Effector CD8-positive, alpha-beta T cell (primary cell): Measurements from ENCODE around the gene PTPN23.

Experiments used
- DNase-seq: peaks from one replicate; lab custom pipeline; 2025; lab: John Stamatoyannopoulos, UW

PTPN23 gene

DNA sequence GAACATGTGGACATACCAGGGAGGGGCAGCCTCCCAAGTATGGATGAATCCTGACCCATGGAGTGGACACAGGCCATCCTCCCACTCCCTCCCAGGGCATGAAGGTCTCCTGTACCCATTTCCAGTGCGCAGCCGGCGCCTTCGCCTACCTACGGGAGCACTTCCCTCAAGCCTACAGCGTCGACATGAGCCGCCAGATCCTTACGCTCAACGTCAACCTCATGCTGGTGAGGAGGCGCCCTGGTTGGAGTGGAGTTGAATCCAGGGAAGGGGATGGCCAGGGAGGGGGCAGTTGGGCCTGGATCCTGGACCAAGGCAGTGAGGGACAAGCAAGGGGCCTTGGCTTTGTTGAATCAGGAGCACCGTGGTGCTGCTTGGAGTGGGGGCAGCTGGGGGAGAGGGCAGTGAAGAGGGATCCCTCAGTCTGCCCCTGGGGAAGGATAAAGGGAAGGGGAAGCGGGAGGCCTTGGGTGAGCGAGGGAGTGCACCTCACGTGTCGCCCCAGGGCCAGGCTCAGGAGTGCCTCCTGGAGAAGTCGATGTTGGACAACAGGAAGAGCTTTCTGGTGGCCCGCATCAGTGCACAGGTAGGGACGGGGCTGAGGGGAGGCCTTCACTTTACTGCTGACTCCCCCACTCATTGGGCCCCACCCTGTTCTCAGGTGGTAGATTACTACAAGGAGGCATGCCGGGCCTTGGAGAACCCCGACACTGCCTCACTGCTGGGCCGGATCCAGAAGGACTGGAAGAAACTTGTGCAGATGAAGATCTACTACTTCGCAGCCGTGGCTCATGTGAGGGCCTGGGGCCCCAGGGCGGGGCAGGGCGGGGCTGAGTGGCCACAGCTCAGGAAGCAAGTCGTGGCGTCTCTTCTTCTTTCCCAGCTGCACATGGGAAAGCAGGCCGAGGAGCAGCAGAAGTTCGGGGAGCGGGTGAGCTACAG lies 25.3 kb downstream of the PTPN23 start:
- no peak for DNase-seq

DNA sequence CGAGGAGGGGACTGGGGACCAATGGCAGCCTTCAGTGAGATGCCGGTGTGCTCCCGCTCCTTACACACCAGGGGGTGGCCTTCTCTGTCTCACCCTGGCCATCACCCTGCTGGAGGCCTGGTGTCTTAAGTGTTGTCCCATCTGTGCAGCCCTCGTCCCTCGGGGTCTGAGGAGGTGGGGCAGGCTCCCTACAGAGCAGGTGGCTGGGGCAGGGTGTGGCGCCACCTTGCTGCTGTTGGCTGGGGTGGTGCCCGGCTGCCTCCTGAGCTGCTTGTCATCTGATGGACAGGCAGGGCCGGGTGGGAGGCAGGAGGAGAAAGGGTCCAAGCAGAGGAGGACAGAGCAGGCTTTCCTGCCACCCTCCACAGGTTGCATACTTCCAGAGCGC lies 25.9 kb downstream of the PTPN23 start:
- DNase-seq: no peak

DNA sequence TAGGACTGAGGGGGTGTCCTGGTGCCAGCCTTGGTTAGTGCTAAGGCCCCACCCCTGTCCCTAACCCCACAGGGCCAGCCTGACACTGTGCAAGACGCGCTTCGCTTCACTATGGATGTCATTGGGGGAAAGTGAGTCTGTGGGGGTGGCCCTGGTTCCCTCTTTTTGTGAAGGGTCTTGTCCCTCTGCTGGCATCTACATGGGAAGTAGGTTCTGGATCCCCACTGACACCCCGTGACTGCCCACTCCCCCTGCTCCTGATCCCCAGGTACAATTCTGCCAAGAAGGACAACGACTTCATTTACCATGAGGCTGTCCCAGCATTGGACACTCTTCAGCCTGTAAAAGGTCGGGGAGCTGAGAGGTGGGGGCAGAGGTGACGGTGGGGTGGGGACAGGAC lies 26.4 kb downstream of the PTPN23 start:
- no peak for DNase-seq

DNA sequence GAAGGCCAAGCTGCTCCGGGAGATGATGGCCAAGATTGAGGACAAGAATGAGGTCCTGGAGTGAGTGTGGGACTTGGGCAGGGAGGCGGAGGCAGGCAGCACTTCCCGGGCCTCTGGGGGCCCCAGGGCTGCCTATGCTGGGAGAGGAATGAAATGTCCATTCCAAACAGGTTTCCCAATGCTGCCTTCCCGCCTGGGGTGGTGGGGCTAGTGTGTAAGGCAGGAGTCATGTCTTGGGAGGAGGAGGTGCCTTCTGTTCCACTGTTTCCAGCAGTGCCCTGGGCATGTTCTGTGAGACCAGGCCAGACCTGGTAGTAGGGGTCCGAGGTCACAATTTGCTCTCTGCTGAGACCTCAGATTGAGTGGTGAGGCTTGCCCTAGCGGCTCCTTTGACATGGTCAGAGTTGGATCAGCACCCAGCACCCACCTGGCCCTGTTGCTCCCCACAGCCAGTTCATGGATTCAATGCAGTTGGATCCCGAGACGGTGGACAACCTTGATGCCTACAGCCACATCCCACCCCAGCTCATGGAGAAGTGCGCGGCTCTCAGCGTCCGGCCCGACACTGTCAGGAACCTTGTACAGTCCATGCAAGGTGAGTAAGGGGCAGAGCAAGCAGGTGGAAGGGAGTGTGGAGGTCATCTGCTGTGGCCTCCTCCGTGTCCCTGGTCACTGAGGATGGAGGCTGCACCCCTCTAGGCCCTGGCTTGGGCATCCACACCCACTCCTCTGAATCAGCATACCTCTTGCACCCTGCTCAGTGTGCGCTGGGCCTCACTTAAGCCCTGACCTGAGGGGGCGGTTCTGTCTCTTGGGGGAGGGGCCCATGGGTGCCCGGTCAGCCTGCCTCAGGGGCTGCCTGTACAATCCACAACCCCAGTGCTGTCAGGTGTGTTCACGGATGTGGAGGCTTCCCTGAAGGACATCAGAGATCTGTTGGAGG lies 27.3 kb downstream of the PTPN23 start:
- no peak for DNase-seq

DNA sequence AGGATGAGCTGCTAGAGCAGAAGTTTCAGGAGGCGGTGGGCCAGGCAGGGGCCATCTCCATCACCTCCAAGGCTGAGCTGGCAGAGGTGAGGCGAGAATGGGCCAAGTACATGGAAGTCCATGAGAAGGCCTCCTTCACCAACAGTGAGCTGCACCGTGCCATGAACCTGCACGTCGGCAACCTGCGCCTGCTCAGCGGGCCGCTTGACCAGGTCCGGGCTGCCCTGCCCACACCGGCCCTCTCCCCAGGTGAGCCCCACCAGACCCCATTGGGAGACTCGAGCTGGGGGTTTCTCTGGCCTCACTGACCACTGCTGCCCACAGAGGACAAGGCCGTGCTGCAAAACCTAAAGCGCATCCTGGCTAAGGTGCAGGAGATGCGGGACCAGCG lies 28.0 kb downstream of the PTPN23 start:
- no peak for DNase-seq

DNA sequence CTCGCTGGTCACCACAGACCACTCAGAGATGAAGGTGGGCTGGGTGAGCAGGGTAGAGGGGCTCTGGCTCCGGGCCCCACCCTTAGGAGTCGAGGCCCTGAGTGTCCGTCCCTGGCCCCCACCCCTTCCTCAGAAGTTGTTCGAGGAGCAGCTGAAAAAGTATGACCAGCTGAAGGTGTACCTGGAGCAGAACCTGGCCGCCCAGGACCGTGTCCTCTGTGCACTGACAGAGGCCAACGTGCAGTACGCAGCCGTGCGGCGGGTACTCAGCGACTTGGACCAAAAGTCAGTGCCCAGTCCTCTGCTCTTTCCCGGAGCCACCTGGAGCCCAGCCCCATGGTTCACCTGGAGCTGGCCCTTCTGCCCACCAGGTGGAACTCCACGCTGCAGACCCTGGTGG lies 28.5 kb downstream of the PTPN23 start:
- no peak for DNase-seq

DNA sequence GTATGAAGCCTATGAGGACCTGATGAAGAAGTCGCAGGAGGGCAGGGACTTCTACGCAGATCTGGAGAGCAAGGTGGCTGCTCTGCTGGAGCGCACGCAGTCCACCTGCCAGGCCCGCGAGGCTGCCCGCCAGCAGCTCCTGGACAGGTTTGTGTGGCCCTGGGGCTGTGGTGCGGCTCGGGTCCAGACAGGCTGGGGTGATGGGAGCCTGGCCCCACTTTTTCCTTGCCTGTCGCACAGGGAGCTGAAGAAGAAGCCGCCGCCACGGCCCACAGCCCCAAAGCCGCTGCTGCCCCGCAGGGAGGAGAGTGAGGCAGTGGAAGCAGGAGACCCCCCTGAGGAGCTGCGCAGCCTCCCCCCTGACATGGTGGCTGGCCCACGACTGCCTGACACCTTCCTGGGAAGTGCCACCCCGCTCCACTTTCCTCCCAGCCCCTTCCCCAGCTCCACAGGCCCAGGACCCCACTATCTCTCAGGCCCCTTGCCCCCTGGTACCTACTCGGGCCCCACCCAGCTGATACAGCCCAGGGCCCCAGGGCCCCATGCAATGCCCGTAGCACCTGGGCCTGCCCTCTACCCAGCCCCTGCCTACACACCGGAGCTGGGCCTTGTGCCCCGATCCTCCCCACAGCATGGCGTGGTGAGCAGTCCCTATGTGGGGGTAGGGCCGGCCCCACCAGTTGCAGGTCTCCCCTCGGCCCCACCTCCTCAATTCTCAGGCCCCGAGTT lies 29.0 kb downstream of the PTPN23 start:
- DNase-seq: no peak

DNA sequence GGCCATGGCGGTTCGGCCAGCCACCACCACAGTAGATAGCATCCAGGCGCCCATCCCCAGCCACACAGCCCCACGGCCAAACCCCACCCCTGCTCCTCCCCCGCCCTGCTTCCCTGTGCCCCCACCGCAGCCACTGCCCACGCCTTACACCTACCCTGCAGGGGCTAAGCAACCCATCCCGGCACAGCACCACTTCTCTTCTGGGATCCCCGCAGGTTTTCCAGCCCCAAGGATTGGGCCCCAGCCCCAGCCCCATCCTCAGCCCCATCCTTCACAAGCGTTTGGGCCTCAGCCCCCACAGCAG lies 29.5 kb downstream of the PTPN23 start:
- DNase-seq: no peak

DNA sequence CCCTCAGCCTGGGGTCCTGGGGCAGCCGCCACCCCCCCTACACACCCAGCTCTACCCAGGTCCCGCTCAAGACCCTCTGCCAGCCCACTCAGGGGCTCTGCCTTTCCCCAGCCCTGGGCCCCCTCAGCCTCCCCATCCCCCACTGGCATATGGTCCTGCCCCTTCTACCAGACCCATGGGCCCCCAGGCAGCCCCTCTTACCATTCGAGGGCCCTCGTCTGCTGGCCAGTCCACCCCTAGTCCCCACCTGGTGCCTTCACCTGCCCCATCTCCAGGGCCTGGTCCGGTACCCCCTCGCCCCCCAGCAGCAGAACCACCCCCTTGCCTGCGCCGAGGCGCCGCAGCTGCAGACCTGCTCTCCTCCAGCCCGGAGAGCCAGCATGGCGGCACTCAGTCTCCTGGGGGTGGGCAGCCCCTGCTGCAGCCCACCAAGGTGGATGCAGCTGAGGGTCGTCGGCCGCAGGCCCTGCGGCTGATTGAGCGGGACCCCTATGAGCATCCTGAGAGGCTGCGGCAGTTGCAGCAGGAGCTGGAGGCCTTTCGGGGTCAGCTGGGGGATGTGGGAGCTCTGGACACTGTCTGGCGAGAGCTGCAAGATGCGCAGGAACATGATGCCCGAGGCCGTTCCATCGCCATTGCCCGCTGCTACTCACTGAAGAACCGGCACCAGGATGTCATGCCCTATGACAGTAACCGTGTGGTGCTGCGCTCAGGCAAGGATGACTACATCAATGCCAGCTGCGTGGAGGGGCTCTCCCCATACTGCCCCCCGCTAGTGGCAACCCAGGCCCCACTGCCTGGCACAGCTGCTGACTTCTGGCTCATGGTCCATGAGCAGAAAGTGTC lies 30.2 kb downstream of the PTPN23 start:
- no peak for DNase-seq

DNA sequence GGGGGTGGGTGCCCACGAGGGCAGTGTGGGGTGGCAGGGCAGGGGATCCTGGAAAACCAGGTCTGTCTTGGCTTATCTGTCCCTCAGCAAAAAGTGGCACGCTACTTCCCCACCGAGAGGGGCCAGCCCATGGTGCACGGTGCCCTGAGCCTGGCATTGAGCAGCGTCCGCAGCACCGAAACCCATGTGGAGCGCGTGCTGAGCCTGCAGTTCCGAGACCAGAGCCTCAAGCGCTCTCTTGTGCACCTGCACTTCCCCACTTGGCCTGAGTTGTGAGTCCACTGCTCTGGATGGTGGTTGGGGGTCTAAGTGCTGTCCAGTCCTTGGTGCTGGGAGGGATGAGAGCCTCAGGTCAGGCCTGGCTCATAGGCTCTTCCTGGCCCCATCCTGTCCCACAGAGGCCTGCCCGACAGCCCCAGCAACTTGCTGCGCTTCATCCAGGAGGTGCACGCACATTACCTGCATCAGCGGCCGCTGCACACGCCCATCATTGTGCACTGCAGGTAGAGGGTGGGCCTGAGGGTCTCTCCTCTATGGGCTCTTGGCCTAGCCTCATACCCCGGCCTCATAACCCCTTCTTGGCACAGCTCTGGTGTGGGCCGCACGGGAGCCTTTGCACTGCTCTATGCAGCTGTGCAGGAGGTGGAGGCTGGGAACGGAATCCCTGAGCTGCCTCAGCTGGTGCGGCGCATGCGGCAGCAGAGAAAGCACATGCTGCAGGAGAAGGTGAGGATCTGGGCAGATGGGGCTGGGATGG lies 31.1 kb downstream of the PTPN23 start:
- DNase-seq: no peak

DNA sequence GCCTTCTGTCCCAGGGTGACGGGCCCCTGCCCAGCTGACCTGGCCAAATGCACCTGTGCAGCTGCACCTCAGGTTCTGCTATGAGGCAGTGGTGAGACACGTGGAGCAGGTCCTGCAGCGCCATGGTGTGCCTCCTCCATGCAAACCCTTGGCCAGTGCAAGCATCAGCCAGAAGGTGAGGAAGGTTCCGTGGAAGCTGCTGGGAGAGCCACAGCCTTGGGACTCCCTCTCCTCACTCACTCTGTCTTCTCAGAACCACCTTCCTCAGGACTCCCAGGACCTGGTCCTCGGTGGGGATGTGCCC lies 31.6 kb downstream of the PTPN23 start:
- DNase-seq: no peak

DNA sequence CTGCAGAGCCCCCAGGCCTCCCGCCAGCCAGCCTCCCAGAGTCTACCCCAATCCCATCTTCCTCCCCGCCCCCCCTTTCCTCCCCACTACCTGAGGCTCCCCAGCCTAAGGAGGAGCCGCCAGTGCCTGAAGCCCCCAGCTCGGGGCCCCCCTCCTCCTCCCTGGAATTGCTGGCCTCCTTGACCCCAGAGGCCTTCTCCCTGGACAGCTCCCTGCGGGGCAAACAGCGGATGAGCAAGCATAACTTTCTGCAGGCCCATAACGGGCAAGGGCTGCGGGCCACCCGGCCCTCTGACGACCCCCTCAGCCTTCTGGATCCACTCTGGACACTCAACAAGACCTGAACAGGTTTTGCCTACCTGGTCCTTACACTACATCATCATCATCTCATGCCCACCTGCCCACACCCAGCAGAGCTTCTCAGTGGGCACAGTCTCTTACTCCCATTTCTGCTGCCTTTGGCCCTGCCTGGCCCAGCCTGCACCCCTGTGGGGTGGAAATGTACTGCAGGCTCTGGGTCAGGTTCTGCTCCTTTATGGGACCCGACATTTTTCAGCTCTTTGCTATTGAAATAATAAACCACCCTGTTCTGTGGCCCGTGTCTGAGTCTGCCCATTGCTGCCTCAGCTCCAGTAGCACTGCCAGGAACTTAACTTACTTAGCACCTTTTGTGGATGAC lies 32.2 kb downstream of the PTPN23 start:
- no peak for DNase-seq

DNA sequence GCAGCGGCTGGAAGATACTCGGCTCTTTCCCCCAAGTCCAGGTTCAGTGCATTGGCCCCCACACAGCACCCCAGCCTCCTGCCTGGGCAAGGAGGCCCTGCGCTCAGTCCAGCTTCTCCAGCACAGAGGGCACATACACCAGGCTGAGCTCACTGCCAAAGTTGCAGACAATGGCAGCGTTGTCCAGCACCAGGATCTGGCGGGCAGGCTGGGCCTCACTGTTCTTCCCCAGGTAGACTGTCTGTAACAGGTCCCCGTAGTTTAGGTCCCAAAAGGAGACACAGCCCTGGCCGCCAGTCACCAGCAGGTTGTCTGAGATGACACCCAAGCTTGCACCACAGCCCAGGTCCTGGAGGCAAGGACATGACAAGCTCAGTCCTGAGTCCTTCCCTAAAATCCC lies 32.9 kb downstream of the PTPN23 start:
- DNase-seq: no peak

DNA sequence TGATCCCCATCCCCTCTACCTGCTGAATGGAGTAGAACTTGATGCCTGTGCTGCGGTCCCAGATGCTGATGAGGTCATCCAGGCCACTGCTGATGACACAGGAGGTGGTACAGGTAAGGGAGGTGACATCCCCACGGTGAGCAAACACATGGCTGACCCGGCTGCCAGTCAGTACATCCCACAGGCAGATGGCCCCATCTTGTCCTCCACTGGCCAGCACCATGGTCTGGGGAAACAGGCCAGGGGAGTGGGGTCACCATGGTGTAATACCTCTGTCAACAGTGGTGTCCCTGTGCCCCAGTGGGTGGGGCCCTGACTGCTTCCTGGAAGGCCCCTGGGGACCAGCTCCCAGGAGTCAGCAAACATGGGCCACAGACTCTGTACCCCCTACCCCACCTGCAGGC lies 33.3 kb downstream of the PTPN23 start:
- no peak for DNase-seq

DNA sequence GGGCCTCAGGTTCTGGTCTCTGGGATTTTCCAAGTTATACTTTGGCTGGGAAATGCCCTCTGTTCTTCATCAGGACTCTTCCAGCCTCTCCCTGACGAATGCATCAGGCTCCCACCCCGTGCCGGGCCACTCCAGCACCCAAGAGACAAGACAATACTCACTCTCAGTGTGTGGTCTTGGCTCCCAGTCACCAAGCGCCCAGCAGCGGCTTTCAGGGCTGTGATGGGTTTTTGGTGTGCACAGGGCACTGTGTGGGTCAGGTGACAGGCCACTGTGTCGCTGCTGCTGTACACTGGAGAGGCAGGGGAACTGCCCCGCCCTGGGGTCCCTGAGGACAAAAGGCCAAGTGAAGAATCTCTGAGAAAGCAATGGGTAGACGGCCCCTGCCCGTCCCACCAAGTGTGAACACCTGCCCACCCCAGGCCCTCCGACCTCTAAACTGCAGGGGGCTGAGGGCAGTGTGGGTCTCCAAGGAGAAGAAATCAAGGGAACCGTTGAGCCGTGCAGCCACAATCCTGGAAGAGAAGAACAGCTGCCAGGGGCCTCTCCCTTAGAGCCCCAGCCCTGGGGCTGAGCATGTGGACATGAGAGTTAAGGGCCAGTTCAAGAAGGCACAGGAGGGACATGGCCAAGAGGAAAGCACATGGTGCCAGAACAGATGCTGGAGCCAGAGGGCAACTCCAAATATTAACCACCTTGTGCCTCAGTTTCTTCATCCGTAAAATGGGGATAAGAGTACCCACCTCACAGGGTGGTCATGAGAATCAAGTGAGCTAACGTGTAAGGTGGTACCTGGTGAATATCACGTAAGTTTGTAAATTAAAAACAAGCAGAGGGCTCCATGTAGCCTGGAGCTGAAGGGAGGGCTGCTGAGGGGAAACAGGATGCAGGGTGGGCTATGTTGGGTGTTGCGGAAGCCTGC lies 34.1 kb downstream of the PTPN23 start:
- no peak for DNase-seq

DNA sequence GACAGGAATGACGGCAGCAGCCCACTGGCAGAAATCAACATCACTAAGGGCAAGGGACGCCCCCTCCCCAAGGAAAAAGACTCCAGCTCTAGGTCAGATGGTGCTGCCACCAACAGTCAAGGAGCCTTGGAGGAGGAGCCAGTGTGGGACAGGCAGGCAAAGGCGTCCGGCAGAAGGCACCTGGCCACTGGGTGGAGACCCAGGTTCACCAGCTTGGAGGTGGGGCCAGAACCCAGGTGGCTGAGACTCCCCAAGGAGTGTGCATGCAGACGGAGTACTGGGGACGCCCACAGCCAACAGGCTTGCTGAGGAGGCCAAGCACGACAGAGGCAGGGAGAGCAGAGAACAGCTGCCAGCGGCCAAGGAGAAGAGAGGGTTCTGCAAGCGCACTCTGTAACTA lies 35.2 kb downstream of the PTPN23 start:
- no peak for DNase-seq

DNA sequence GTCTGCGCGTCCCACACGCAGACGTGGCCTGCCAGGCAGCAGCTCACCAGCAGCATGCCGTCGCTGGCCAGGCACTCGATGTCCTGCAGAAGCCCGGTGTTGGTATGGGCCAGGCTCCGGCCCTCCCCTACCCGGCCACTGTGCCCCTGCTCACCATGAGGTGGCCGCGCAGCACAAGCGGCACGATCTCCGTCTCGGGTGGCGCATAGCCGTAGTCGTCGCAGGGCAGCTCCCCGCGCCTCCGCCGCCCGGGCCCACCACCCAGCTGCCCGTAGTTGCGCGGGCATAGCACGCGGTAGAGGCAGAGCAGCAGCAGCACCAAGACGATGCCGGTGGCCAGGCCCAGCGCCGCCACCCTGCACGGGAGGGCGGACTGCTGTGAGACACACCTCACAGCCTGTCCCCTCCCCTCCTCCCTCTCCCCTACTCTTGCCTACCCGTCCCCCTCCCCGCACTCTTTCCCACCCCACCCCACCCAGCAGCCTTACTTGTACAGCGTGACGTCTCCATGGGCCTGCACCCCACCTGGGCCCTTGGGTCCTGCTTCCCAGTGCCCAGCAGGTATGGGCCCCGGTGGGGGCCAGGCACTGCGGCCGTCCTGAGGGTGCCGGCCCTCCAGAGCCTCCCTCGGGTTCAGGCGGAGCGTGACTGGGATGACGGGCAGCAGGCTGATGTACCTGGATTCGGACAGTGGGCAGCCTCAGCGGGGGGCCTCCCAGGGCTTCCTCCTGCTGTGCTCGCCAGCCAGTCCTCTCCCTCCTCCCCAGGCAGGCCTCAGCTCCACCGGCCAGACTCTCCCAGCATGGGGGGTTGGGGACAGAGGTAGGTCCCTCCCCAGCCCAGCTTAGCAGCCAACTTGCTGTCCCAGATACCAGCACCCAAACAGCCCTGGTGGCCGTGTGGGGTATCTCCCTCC lies 37.6 kb downstream of the PTPN23 start:
- DNase-seq: no peak
